ENCODE results near the gene AGPAT4. TPM values are rescaled to one million over a fixed set of nuclear protein-coding genes. Genes with fewer than 3 reads are reported as not detected.

AGPAT4 gene
- polyA plus RNA-seq, 1 of the 3 experiments (the other 2 are of a cell fraction), result 3.9 TPM

DNA sequence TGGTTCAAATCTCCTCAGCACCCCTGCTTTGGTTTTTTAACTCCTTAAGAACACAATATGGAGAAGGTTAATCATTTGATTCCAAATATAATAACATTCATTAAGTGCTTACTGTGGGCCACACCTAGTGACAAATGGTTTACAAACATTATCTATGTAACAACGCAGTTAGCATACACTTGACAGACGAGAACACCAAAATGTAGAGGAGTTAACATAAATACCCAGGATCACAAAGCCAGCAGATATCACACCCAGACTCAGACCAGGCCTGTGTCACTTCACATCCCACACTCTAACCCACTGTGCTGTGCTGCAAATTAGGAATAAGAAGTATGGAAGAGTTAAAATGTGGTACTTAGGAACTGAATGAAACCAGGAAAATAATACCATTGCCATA, 82.9 kb downstream of the AGPAT4 start:
- no peaks in the 10 kb centered on the region; the same call in 1 of the 2 replicates for H3K79me2 ChIP-seq (ENCODE audit: insufficient read depth)
- CTCF ChIA-PET, result no interaction called here

DNA sequence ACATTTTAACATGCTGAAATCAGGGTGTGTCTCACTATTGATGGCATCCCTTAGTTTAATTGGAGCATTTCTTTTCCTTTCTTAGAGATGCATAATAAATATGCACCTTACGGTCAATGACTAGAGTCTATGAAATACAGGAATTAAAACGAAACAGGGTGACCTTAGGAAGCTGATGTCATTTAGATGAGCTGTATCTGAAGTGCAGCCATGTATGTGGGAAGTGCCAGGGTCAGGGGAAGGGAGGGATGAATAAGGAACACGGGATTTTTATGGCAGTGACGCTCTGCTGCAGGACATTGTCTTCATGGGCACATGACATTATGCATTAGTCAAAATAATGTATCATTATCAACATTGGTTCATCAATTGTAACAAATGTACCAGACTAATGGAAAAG, 84.0 kb downstream of the AGPAT4 start:
- WGBS (ENCODE audit: low lambda C conversion rate), result 80% methylated on average over 4 of the region's 4 CpGs
- H3K4me1 ChIP-seq (ENCODE audit: control insufficient read depth in 1 of 2, insufficient read depth in 2 of 2, low read depth in 1 of 2, low read length in 1 of 2), result peaks cover 2 to 11% of the 10 kb centered on the region in 2 experiments; a peak in 2 of 4 replicates
- no peaks in the 10 kb centered on the region for H3K36me3 ChIP-seq (replicated peaks in 1 of 2; ENCODE audit: control insufficient read depth in 1 of 2, insufficient read depth in 2 of 2, low read length in 1 of 2)
- H2AFZ ChIP-seq (ENCODE audit: low read depth), result no peak overlapping the region
- H3K4me3 ChIP-seq (ENCODE audit: low read depth in 2 of 2, low read length in 1 of 2), result no peak overlapping the region
- H3K9me2 ChIP-seq, result no peaks in the 10 kb centered on the region
- no peaks in the 10 kb centered on the region for H3K9me3 ChIP-seq
- no peak overlapping the region for H3K4me2 ChIP-seq
- no peaks in the 10 kb centered on the region for H3K27me3 ChIP-seq (ENCODE audit: insufficient read depth)
- no peak overlapping the region for H3K27ac ChIP-seq (ENCODE audit: low read depth in 2 of 2, low read length in 1 of 2)
- no peak overlapping the region for H3K9ac ChIP-seq
- peaks cover 19% of the 10 kb centered on the region for H3F3A ChIP-seq (replicated peaks; ENCODE audit: insufficient read depth)
- CTCF ChIA-PET, result no interaction called here
- TF ChIP-seq, protein P1, sequence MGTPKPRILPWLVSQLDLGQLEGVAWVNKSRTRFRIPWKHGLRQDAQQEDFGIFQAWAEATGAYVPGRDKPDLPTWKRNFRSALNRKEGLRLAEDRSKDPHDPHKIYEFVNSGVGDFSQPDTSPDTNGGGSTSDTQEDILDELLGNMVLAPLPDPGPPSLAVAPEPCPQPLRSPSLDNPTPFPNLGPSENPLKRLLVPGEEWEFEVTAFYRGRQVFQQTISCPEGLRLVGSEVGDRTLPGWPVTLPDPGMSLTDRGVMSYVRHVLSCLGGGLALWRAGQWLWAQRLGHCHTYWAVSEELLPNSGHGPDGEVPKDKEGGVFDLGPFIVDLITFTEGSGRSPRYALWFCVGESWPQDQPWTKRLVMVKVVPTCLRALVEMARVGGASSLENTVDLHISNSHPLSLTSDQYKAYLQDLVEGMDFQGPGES (IDR thresholded peaks at IDR 0.05; ENCODE audit: low read depth, low read length), result no peak
- TF ChIP-seq YY1 (IDR thresholded peaks at IDR 0.05; ENCODE audit: low read depth), result no peak
- TF ChIP-seq, protein P2, sequence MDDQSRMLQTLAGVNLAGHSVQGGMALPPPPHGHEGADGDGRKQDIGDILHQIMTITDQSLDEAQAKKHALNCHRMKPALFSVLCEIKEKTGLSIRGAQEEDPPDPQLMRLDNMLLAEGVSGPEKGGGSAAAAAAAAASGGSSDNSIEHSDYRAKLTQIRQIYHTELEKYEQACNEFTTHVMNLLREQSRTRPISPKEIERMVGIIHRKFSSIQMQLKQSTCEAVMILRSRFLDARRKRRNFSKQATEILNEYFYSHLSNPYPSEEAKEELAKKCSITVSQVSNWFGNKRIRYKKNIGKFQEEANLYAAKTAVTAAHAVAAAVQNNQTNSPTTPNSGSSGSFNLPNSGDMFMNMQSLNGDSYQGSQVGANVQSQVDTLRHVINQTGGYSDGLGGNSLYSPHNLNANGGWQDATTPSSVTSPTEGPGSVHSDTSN (IDR thresholded peaks at IDR 0.05), result no peak
- TF ChIP-seq MXI1 (IDR thresholded peaks at IDR 0.05; ENCODE audit: low read depth, low read length), result no peak
- no peak for TF ChIP-seq GATA2 (CRISPR knock-in tag; IDR thresholded peaks at IDR 0.05)
- TF ChIP-seq TEAD4 (IDR thresholded peaks at IDR 0.05; ENCODE audit: borderline replicate concordance, insufficient read depth), result no peak
- no peak for TF ChIP-seq POLR2AphosphoS5 (IDR thresholded peaks at IDR 0.05; ENCODE audit: low read depth, low read length)
- no peak for TF ChIP-seq CHD2 (IDR thresholded peaks at IDR 0.05; ENCODE audit: low read length, partially characterized antibody)
- TF ChIP-seq GABPA (IDR thresholded peaks at IDR 0.05; ENCODE audit: low read depth), result no peak
- no peak for TF ChIP-seq MEF2A (IDR thresholded peaks at IDR 0.05; ENCODE audit: borderline replicate concordance, low read depth)
- no peak for TF ChIP-seq JUND (IDR thresholded peaks at IDR 0.05)
- TF ChIP-seq, protein P3, sequence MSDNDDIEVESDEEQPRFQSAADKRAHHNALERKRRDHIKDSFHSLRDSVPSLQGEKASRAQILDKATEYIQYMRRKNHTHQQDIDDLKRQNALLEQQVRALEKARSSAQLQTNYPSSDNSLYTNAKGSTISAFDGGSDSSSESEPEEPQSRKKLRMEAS (IDR thresholded peaks at IDR 0.05; ENCODE audit: low read depth), result no peak
- no peak for TF ChIP-seq TCF12 (IDR thresholded peaks at IDR 0.05)
- no peaks in the 10 kb centered on the region for H4K20me1 ChIP-seq (ENCODE audit: insufficient read depth)
- POLR2A ChIA-PET, result no interaction called here
- no peak for DNase-seq
- H3K79me2 ChIP-seq (ENCODE audit: insufficient read depth), result no peaks in the 10 kb centered on the region; the same call in 1 of the 2 replicates

More for the DNA sequence above, 82.9 kb downstream of the AGPAT4 start:
- POLR2A ChIA-PET, result no interaction called here
- no peak for DNase-seq
- Histone ChIP-seq H3K9me3 (no peaks in the 10 kb centered on the region), H3F3A (replicated peaks; ENCODE audit: insufficient read depth) (peaks cover 15% of the 10 kb centered on the region), H4K20me1 (ENCODE audit: insufficient read depth) (no peaks in the 10 kb centered on the region), H3K27me3 (ENCODE audit: insufficient read depth) (no peaks in the 10 kb centered on the region), H3K9ac (no peak overlapping the region), H3K4me2 (no peak overlapping the region), H3K36me3 (replicated peaks in 1 of 2; ENCODE audit: control insufficient read depth in 1 of 2, insufficient read depth in 2 of 2, low read length in 1 of 2) (no peaks in the 10 kb centered on the region), H3K4me1 (ENCODE audit: control insufficient read depth in 1 of 2, insufficient read depth in 2 of 2, low read depth in 1 of 2, low read length in 1 of 2) (peaks cover 2 to 11% of the 10 kb centered on the region in 2 experiments; a peak in 2 of 4 replicates), H3K4me3 (ENCODE audit: low read depth in 2 of 2, low read length in 1 of 2) (no peak overlapping the region), H3K9me2 (no peaks in the 10 kb centered on the region), H2AFZ (ENCODE audit: low read depth) (no peak overlapping the region), H3K27ac (ENCODE audit: low read depth in 2 of 2, low read length in 1 of 2) (no peak overlapping the region)
- WGBS (ENCODE audit: low lambda C conversion rate), result 87% methylated on average over 2 of the region's 2 CpGs
- no peak for TF ChIP-seq RAD21 (IDR thresholded peaks at IDR 0.05; ENCODE audit: low read length)
- TF ChIP-seq FOXJ3 (CRISPR knock-in tag; IDR thresholded peaks at IDR 0.05), result no peak
- TF ChIP-seq, protein P3 (IDR thresholded peaks at IDR 0.05; ENCODE audit: low read depth), result no peak
- TF ChIP-seq, protein P4, sequence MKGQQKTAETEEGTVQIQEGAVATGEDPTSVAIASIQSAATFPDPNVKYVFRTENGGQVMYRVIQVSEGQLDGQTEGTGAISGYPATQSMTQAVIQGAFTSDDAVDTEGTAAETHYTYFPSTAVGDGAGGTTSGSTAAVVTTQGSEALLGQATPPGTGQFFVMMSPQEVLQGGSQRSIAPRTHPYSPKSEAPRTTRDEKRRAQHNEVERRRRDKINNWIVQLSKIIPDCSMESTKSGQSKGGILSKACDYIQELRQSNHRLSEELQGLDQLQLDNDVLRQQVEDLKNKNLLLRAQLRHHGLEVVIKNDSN (IDR thresholded peaks at IDR 0.05; ENCODE audit: borderline replicate concordance, low read depth), result no peak
- no peak for TF ChIP-seq FOXM1 (IDR thresholded peaks at IDR 0.05; ENCODE audit: low read depth)
- TF ChIP-seq, protein P5, sequence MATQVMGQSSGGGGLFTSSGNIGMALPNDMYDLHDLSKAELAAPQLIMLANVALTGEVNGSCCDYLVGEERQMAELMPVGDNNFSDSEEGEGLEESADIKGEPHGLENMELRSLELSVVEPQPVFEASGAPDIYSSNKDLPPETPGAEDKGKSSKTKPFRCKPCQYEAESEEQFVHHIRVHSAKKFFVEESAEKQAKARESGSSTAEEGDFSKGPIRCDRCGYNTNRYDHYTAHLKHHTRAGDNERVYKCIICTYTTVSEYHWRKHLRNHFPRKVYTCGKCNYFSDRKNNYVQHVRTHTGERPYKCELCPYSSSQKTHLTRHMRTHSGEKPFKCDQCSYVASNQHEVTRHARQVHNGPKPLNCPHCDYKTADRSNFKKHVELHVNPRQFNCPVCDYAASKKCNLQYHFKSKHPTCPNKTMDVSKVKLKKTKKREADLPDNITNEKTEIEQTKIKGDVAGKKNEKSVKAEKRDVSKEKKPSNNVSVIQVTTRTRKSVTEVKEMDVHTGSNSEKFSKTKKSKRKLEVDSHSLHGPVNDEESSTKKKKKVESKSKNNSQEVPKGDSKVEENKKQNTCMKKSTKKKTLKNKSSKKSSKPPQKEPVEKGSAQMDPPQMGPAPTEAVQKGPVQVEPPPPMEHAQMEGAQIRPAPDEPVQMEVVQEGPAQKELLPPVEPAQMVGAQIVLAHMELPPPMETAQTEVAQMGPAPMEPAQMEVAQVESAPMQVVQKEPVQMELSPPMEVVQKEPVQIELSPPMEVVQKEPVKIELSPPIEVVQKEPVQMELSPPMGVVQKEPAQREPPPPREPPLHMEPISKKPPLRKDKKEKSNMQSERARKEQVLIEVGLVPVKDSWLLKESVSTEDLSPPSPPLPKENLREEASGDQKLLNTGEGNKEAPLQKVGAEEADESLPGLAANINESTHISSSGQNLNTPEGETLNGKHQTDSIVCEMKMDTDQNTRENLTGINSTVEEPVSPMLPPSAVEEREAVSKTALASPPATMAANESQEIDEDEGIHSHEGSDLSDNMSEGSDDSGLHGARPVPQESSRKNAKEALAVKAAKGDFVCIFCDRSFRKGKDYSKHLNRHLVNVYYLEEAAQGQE (IDR thresholded peaks at IDR 0.05; ENCODE audit: low read depth, low read length), result no peak
